A549 (cell line): ENCODE measurements around the gene EIF4G1. TPM values are rescaled to one million over a fixed set of nuclear protein-coding genes. Genes with fewer than 3 reads are reported as not detected.

ENCODE experiments used
- ATAC-seq, 2 experiments: fragments of 200-7000 bp in 1 of 2; fragments of >200 bp in 1 of 2; cut with Nextera tagmentation in 1 of 2; cut with Tn5 transposase in 1 of 2; 3 replicates each; pipeline versions ENCODE4 v1.8.0 to v1.9.1; 2018 to 2020; ENCODE audit warnings: mild to moderate bottlenecking in 1 of 2, moderate library complexity in 1 of 2
- CTCF ChIA-PET: fragments of 300-600 bp; sonication (Branson Sonifier 250); formaldehyde crosslinking; extraction: SDS; loops from one replicate; lab custom pipeline; 2021; ENCODE audit warnings: antibody characterized with exemption, inconsistent platforms; lab: Yijun Ruan, JAX
- POLR2A ChIA-PET: fragments of 350-600 bp; formaldehyde crosslinking; extraction: SDS; loops from one replicate; lab custom pipeline; 2021; ENCODE audit warnings: antibody characterized with exemption, inconsistent platforms; lab: Yijun Ruan, JAX
- DNase-seq, 2 experiments: peaks; one replicate each; pipeline versions ENCODE4 v3.0.0 to v3.0.0-alpha.2; 2011 to 2016; ENCODE audit warnings: low read depth in 1 of 2, low spot score in 1 of 2
- FAIRE-seq: peaks from 2 replicates; lab custom pipeline; 2011; peaks lifted over from hg19 to GRCh38; lab: Jason Lieb, UNC
- H3K27ac ChIP-seq, 2 experiments: fragments of >200 bp; sonication (Bioruptor Twin); formaldehyde crosslinking; 3 replicates each; pipeline ENCODE4 v1.5.1; 2016 to 2017
- H3K4me1 ChIP-seq: fragments of >200 bp; sonication (Bioruptor Twin); formaldehyde crosslinking; 3 replicates; pipeline ENCODE4 v1.6.1; 2016
- H3K4me2 ChIP-seq: fragments of >200 bp; sonication (Bioruptor Twin); formaldehyde crosslinking; 3 replicates; pipeline ENCODE4 v1.6.1; 2016
- H3K4me3 ChIP-seq: fragments of >200 bp; sonication (Bioruptor Twin); formaldehyde crosslinking; 3 replicates; pipeline ENCODE4 v1.5.1; 2016
- H3K9me3 ChIP-seq: fragments of >200 bp; sonication (Bioruptor Twin); formaldehyde crosslinking; 3 replicates; pipeline ENCODE4 v1.6.1; 2016
- CBX8 ChIP-seq: fragments of 200-600 bp; sonication (generic); IDR thresholded peaks from 2 replicates; pipeline ENCODE4 v1.6.1; 2016
- EHF ChIP-seq: fragments of 250-450 bp; sonication (Bioruptor Pico); IDR thresholded peaks from 2 replicates; pipeline ENCODE4 v1.5.0; 2020; ENCODE audit warnings: mild to moderate bottlenecking
- EHMT2 ChIP-seq: fragments of 200-600 bp; sonication (generic); IDR thresholded peaks from 2 replicates; pipeline ENCODE4 v1.6.1; 2016; ENCODE audit warnings: antibody characterized with exemption, low read depth, mild to moderate bottlenecking, moderate library complexity
- ESRRA ChIP-seq: fragments of 150-350 bp; IDR thresholded peaks from 2 replicates; pipeline ENCODE4 v1.6.1; 2014; ENCODE audit warnings: mild to moderate bottlenecking, low read length, borderline replicate concordance
- FOSB ChIP-seq: fragments of 250-450 bp; sonication (Bioruptor Pico); IDR thresholded peaks from 2 replicates; pipeline ENCODE4 v1.5.0; 2020; ENCODE audit warnings: mild to moderate bottlenecking, moderate library complexity
- FOSL2 ChIP-seq, 2 experiments: fragments of 450-650 bp in 1 of 2; fragments of >200 bp in 1 of 2; sonication (Bioruptor Twin) in 1 of 2; formaldehyde crosslinking; IDR thresholded peaks; 2 replicates each; pipeline versions ENCODE4 v1.5.0 to v1.6.1; 2016 to 2020; ENCODE audit warnings: mild to moderate bottlenecking in 1 of 2, moderate library complexity in 1 of 2
- GATA3 ChIP-seq: IDR thresholded peaks from 2 replicates; pipeline ENCODE4 v1.6.1; 2012; ENCODE audit warnings: borderline replicate concordance
- HEYL ChIP-seq: fragments of 250-450 bp; sonication (Bioruptor Pico); IDR thresholded peaks from 2 replicates; pipeline ENCODE4 v1.8.0; 2021; ENCODE audit warnings: mild to moderate bottlenecking, moderate library complexity
- HOXA7 ChIP-seq: fragments of 250-450 bp; sonication (Bioruptor Pico); IDR thresholded peaks from 2 replicates; pipeline ENCODE4 v1.5.0; 2020; ENCODE audit warnings: mild to moderate bottlenecking, moderate library complexity
- HOXB5 ChIP-seq: fragments of 250-450 bp; sonication (Bioruptor Pico); IDR thresholded peaks from 2 replicates; pipeline ENCODE4 v1.5.0; 2020; ENCODE audit warnings: mild to moderate bottlenecking, moderate library complexity
- JUNB ChIP-seq: fragments of >200 bp; sonication (Bioruptor Twin); formaldehyde crosslinking; IDR thresholded peaks from 2 replicates; pipeline ENCODE4 v1.6.1; 2016
- KDM5A ChIP-seq: fragments of 200-600 bp; sonication (generic); IDR thresholded peaks from 2 replicates; pipeline ENCODE4 v1.6.1; 2016; ENCODE audit warnings: antibody characterized with exemption, mild to moderate bottlenecking
- MAFK ChIP-seq: fragments of 450-650 bp; IDR thresholded peaks from 2 replicates; pipeline ENCODE4 v1.6.1; 2014; ENCODE audit not compliant: partially characterized antibody
- MYC ChIP-seq: IDR thresholded peaks from 2 replicates; pipeline ENCODE4 v1.6.1; 2012; ENCODE audit warnings: mild to moderate bottlenecking, inconsistent platforms, low read length, improper control_type of control experiment, borderline replicate concordance
- NFE2L2 ChIP-seq: fragments of 150-350 bp; conservative IDR thresholded peaks from 2 replicates; pipeline ENCODE4 v1.6.1; 2014; ENCODE audit warnings: low read length
- NR3C1 ChIP-seq: fragments of >200 bp; sonication (Bioruptor Twin); formaldehyde crosslinking; IDR thresholded peaks from 3 replicates; pipeline ENCODE4 v1.6.1; 2017
- PHF8 ChIP-seq: fragments of 200-600 bp; sonication (generic); IDR thresholded peaks from 2 replicates; pipeline ENCODE4 v1.6.1; 2016; ENCODE audit warnings: low read depth, mild to moderate bottlenecking, antibody characterized with exemption, moderate library complexity, borderline replicate concordance
- RAD21 ChIP-seq, 2 experiments: fragments of >200 bp in 1 of 2; sonication (Bioruptor Twin) in 1 of 2; formaldehyde crosslinking in 1 of 2; IDR thresholded peaks in 1 of 2; conservative IDR thresholded peaks in 1 of 2; 2 replicates in 1 of 2; 3 replicates in 1 of 2; pipeline ENCODE4 v1.6.1; 2012 to 2018; ENCODE audit warnings: inconsistent platforms in 1 of 2
- RARB ChIP-seq: fragments of 250-450 bp; sonication (Bioruptor Pico); IDR thresholded peaks from 2 replicates; pipeline ENCODE4 v1.8.0; 2021; ENCODE audit warnings: mild to moderate bottlenecking, moderate library complexity
- RFX5 ChIP-seq: fragments of 450-650 bp; IDR thresholded peaks from 2 replicates; pipeline ENCODE4 v1.7.1; 2014; ENCODE audit warnings: antibody characterized with exemption, mild to moderate bottlenecking, moderate library complexity
- RNF2 ChIP-seq: fragments of 200-600 bp; sonication (generic); IDR thresholded peaks from 2 replicates; pipeline ENCODE4 v1.6.1; 2016; ENCODE audit warnings: low read depth, mild to moderate bottlenecking, antibody characterized with exemption, moderate library complexity, borderline replicate concordance
- SMC3 ChIP-seq: fragments of >200 bp; sonication (Bioruptor Twin); formaldehyde crosslinking; IDR thresholded peaks from 3 replicates; pipeline ENCODE4 v1.6.1; 2018; ENCODE audit warnings: inconsistent platforms
- SREBF2 ChIP-seq: fragments of 450-650 bp; IDR thresholded peaks from 2 replicates; pipeline ENCODE4 v1.6.1; 2014; ENCODE audit warnings: mild to moderate bottlenecking, moderate library complexity
- TFCP2L1 ChIP-seq: fragments of 250-450 bp; sonication (Bioruptor Pico); IDR thresholded peaks from 2 replicates; pipeline ENCODE4 v1.5.0; 2021; ENCODE audit warnings: mild to moderate bottlenecking
- TP53 ChIP-seq: fragments of 250-450 bp; sonication (Bioruptor Pico); IDR thresholded peaks from 2 replicates; pipeline ENCODE4 v1.5.0; 2021; ENCODE audit warnings: mild to moderate bottlenecking, moderate library complexity
- ZC3H11A ChIP-seq: fragments of 450-650 bp; IDR thresholded peaks from 2 replicates; pipeline ENCODE4 v1.6.1; 2014; ENCODE audit warnings: antibody characterized with exemption, mild to moderate bottlenecking
- ZNF302 ChIP-seq: fragments of 250-450 bp; sonication (Bioruptor Pico); IDR thresholded peaks from 2 replicates; pipeline ENCODE4 v1.9.0; 2021; ENCODE audit warnings: inconsistent platforms, mild to moderate bottlenecking, moderate library complexity
- ZSCAN20 ChIP-seq: fragments of 250-450 bp; sonication (Bioruptor Pico); IDR thresholded peaks from 2 replicates; pipeline ENCODE4 v1.8.0; 2022; ENCODE audit warnings: mild to moderate bottlenecking, moderate library complexity
- WGBS: methylation state at CpG from one replicate; pipeline ENCODE4 v1.1.6; 2017; ENCODE audit errors: missing lambda C conversion rate; 5-methylcytosine and 5-hydroxymethylcytosine counted together
- polyA plus RNA-seq, 4 experiments: library from polyadenylated mRNA; depleted of rRNA in 3 of 4; stranded (reverse); fragments of >200 nt; fragmentation: RNase III in 1 of 4; extraction: RNeasy Plus Mini Kit Qiagen cat#74134 plus additional on column Dnase treatment in 1 of 4; gene quantifications; 2 replicates in 3 of 4; 3 replicates in 1 of 4; pipeline ENCODE4 v1.2.3, GENCODE V29; 2011 to 2017
- TF ChIP-seq, protein P1 (sequence below): IDR thresholded peaks from 2 replicates; pipeline ENCODE4 v1.6.1; 2012
- TF ChIP-seq, protein P2 (sequence below): fragments of 150-350 bp; IDR thresholded peaks from 2 replicates; pipeline ENCODE4 v1.6.1; 2014; ENCODE audit warnings: low read depth, mild to moderate bottlenecking, low read length
- TF ChIP-seq, protein P3 (sequence below): fragments of 200-600 bp; sonication (generic); IDR thresholded peaks from 2 replicates; pipeline ENCODE4 v1.6.1; 2016; ENCODE audit warnings: antibody characterized with exemption, mild to moderate bottlenecking, moderate library complexity
- TF ChIP-seq, protein P4 (sequence below): IDR thresholded peaks from 2 replicates; pipeline ENCODE4 v1.6.1; 2012; ENCODE audit warnings: low read depth, borderline replicate concordance
- TF ChIP-seq, protein P5 (sequence below): IDR thresholded peaks from 2 replicates; pipeline ENCODE4 v1.6.1; 2012

Gene EIF4G1
- polyA plus RNA-seq, 2 of the 4 experiments (the other 2 are of a cell fraction), result 152 to 248 TPM

DNA sequence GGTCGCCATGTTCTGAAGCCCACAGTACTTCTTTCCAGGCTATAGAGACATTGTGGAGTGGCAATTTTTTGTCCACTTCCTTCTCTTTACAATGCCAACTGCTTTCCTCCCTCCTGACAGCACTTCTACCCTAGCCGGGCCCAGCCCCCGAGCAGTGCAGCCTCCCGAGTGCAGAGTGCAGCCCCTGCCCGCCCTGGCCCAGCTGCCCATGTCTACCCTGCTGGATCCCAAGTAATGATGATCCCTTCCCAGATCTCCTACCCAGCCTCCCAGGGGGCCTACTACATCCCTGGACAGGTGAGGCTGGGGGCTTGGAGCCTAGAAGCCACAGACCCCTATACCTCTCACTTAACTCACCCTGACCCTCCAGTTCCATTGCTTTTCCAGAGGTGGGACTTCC, 2.8 kb downstream of the EIF4G1 start:
- TF ChIP-seq RARB (CRISPR knock-in tag), result no peak
- no peak for TF ChIP-seq TP53 (CRISPR knock-in tag)
- TF ChIP-seq JUNB, result no peak
- TF ChIP-seq ZNF302, result no peak
- TF ChIP-seq TFCP2L1 (CRISPR knock-in tag), result no peak
- no peak for TF ChIP-seq MAFK
- no peak for TF ChIP-seq NR3C1
- no peak for TF ChIP-seq ESRRA
- no peak for TF ChIP-seq KDM5A
- TF ChIP-seq, protein P1, sequence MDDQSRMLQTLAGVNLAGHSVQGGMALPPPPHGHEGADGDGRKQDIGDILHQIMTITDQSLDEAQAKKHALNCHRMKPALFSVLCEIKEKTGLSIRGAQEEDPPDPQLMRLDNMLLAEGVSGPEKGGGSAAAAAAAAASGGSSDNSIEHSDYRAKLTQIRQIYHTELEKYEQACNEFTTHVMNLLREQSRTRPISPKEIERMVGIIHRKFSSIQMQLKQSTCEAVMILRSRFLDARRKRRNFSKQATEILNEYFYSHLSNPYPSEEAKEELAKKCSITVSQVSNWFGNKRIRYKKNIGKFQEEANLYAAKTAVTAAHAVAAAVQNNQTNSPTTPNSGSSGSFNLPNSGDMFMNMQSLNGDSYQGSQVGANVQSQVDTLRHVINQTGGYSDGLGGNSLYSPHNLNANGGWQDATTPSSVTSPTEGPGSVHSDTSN, result no peak
- no peak for TF ChIP-seq HOXB5 (CRISPR knock-in tag)
- TF ChIP-seq EHF (CRISPR knock-in tag), result no peak
- TF ChIP-seq, protein P2, sequence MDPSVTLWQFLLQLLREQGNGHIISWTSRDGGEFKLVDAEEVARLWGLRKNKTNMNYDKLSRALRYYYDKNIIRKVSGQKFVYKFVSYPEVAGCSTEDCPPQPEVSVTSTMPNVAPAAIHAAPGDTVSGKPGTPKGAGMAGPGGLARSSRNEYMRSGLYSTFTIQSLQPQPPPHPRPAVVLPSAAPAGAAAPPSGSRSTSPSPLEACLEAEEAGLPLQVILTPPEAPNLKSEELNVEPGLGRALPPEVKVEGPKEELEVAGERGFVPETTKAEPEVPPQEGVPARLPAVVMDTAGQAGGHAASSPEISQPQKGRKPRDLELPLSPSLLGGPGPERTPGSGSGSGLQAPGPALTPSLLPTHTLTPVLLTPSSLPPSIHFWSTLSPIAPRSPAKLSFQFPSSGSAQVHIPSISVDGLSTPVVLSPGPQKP, result no peak
- no peak for TF ChIP-seq MYC
- no peak for TF ChIP-seq ZC3H11A
- TF ChIP-seq SREBF2, result no peak
- TF ChIP-seq RAD21 (conservative IDR thresholded peaks at IDR 0.05 in 1 of 2, IDR thresholded peaks at IDR 0.05 in 1 of 2), result no peak
- TF ChIP-seq, protein P3, sequence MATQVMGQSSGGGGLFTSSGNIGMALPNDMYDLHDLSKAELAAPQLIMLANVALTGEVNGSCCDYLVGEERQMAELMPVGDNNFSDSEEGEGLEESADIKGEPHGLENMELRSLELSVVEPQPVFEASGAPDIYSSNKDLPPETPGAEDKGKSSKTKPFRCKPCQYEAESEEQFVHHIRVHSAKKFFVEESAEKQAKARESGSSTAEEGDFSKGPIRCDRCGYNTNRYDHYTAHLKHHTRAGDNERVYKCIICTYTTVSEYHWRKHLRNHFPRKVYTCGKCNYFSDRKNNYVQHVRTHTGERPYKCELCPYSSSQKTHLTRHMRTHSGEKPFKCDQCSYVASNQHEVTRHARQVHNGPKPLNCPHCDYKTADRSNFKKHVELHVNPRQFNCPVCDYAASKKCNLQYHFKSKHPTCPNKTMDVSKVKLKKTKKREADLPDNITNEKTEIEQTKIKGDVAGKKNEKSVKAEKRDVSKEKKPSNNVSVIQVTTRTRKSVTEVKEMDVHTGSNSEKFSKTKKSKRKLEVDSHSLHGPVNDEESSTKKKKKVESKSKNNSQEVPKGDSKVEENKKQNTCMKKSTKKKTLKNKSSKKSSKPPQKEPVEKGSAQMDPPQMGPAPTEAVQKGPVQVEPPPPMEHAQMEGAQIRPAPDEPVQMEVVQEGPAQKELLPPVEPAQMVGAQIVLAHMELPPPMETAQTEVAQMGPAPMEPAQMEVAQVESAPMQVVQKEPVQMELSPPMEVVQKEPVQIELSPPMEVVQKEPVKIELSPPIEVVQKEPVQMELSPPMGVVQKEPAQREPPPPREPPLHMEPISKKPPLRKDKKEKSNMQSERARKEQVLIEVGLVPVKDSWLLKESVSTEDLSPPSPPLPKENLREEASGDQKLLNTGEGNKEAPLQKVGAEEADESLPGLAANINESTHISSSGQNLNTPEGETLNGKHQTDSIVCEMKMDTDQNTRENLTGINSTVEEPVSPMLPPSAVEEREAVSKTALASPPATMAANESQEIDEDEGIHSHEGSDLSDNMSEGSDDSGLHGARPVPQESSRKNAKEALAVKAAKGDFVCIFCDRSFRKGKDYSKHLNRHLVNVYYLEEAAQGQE, result no peak
- TF ChIP-seq FOSB (CRISPR knock-in tag), result no peak
- no peak for ATAC-seq
- no peak for DNase-seq
- Histone ChIP-seq H3K4me1 (peaks cover 51% of the 10 kb centered on the region), H3K9me3 (no peaks in the 10 kb centered on the region), H3K27ac (peak overlapping the region in 1 of 2 experiments; percentile 48; a peak in 1 of 6 replicates), H3K4me2 (peak overlapping the region; percentile 94), H3K4me3 (peak overlapping the region; percentile 86; the same call in 1 of the 3 replicates)
- CTCF ChIA-PET, result interaction anchor here (1.0 kb wide), 1 partner anchor 14 kb away, joined by 3 read pairs; no protein-coding TSS in a partner anchor
- POLR2A ChIA-PET, result no interaction called here
- no peak for FAIRE-seq
- WGBS, result 93% methylated on average over 5 of the region's 5 CpGs

DNA sequence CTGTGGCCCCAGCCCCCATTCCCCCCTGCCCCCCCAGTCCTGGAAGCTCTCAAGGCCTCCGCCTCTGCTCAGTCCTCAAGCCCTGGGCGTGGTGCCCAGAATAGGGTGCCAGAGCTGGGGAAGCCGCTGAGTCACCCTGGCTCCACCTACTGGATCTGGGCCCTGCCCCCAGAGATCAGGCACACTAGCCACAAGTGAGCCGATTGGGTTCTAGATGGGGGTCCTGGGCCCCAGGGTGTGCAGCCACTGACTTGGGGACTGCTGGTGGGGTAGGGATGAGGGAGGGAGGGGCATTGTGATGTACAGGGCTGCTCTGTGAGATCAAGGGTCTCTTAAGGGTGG, 5.7 kb downstream of the EIF4G1 start:
- ATAC-seq (peak; percentile 90), FAIRE-seq (no peak), DNase-seq (peak; percentile 88 to 95)
- H3K4me3 ChIP-seq, result peak overlapping the region; percentile 32
- peak overlapping the region; percentile 85 to 88 for H3K27ac ChIP-seq
- peaks cover 51% of the 10 kb centered on the region for H3K4me1 ChIP-seq
- no peaks in the 10 kb centered on the region for H3K9me3 ChIP-seq
- ChIA-PET CTCF (interaction anchor here (0.8 to 1.7 kb wide), 4 partner anchors 8 to 34 kb away, joined by 3 to 9 read pairs (median 4); no protein-coding TSS in a partner anchor), POLR2A (interaction anchor here (1.1 kb wide), 1 partner anchor 129 kb away, joined by 4 read pairs; no protein-coding TSS in a partner anchor)
- no CpG with 5 or more reads among the region's 4 CpGs for WGBS
- H3K4me2 ChIP-seq, result peak overlapping the region; percentile 97
- no peak for TF ChIP-seq TFCP2L1 (CRISPR knock-in tag)
- no peak for TF ChIP-seq EHF (CRISPR knock-in tag)
- no peak for TF ChIP-seq KDM5A
- TF ChIP-seq, protein P4, sequence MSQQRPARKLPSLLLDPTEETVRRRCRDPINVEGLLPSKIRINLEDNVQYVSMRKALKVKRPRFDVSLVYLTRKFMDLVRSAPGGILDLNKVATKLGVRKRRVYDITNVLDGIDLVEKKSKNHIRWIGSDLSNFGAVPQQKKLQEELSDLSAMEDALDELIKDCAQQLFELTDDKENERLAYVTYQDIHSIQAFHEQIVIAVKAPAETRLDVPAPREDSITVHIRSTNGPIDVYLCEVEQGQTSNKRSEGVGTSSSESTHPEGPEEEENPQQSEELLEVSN, result no peak
- TF ChIP-seq MAFK, result peak; percentile 7
- TF ChIP-seq FOSB (CRISPR knock-in tag), result no peak
- TF ChIP-seq GATA3, result no peak
- TF ChIP-seq HEYL, result no peak
- TF ChIP-seq RFX5, result no peak
- no peak for TF ChIP-seq FOSL2 (IDR thresholded peaks at IDR 0.05)
- peak; percentile 68 for TF ChIP-seq FOSL2 (CRISPR knock-in tag; IDR thresholded peaks at IDR 0.05)
- TF ChIP-seq RNF2, result no peak
- TF ChIP-seq MYC, result no peak
- TF ChIP-seq, protein P5, sequence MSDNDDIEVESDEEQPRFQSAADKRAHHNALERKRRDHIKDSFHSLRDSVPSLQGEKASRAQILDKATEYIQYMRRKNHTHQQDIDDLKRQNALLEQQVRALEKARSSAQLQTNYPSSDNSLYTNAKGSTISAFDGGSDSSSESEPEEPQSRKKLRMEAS, result 0 out of 2 replicates have a peak, but pooled peaks have one; percentile 31
- TF ChIP-seq PHF8, result no peak
- TF ChIP-seq EHMT2, result no peak
- no peak for TF ChIP-seq CBX8
- no peak for TF ChIP-seq NFE2L2
- TF ChIP-seq SMC3, result no peak
- TF ChIP-seq ESRRA, result no peak
- no peak for TF ChIP-seq HOXA7 (CRISPR knock-in tag)
- TF ChIP-seq ZSCAN20 (CRISPR knock-in tag), result no peak
